Measurements from ENCODE around the gene CASP2. TPM values are rescaled to one million over a fixed set of nuclear protein-coding genes. Genes with fewer than 3 reads are reported as not detected.

Gene CASP2
- total RNA-seq, 6 experiments from 2014 or later = 22.4 to 29.6 (median 25.0) TPM

DNA sequence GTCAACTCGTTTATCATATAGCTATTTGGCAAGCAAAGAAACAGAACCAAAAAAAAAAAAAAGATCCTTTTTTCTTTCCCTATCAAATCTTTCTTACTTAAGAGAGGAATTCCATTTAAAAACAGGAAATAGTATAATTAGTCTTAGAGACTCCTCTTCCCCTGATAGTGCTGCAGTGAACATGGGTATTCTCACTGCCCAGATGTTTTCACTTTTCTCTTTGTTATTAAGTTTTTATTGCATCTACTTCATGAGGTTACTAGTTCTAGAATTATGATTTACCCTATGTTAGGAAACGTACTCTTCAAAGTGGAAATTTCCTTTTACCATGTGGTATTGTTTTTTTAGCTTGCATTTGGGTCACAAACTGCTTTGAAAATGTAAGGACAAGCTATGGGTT is 8.5 kb downstream of the CASP2 start:
- Mint-ChIP-seq H3K9me3 (no peaks in the 10 kb centered on the region), H3K4me3 (peak overlapping the region; percentile 16; the same call in 1 of the 2 replicates), H3K36me3 (ENCODE audit: low read depth) (peaks cover 57% of the 10 kb centered on the region), H3K4me1 (ENCODE audit: low read depth) (peaks cover 63% of the 10 kb centered on the region), H3K27me3 (ENCODE audit: insufficient read depth) (no peaks in the 10 kb centered on the region), H3K27ac (peak overlapping the region; percentile 57; the same call in 1 of the 2 replicates)
- DNase-seq = no peak
- no peak for TF ChIP-seq CTCF (IDR thresholded peaks at IDR 0.05)

- Mint-ChIP-seq H3K27ac (peak overlapping the region; percentile 30; the same call in 1 of the 2 replicates), H3K4me3 (no peak overlapping the region), H3K27me3 (ENCODE audit: insufficient read depth) (no peaks in the 10 kb centered on the region), H3K4me1 (ENCODE audit: low read depth) (peaks cover 58% of the 10 kb centered on the region), H3K36me3 (ENCODE audit: low read depth) (peaks cover 56% of the 10 kb centered on the region), H3K9me3 (no peaks in the 10 kb centered on the region)
- peak; percentile 74 for DNase-seq
- TF ChIP-seq CTCF (IDR thresholded peaks at IDR 0.05) = no peak
These were observed 11.2 kb downstream of the CASP2 start for GRCh38 chr7:143299346-143299745.

DNA sequence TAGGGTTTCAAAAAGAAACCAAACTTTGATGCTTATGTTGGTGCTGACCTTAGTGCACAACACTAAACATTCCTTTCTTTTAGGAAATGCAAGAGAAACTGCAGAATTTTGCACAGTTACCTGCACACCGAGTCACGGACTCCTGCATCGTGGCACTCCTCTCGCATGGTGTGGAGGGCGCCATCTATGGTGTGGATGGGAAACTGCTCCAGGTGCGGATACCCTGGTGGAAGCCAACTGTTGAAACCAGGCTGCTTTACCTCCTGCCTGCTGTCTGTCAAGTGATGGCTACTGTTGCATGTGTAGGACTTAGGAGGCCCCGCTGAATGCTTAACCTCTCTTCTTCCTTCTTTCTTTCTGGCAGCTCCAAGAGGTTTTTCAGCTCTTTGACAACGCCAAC is 11.7 kb downstream of the CASP2 start:
- TF ChIP-seq CTCF (IDR thresholded peaks at IDR 0.05) = peak; percentile 67
- DNase-seq = no peak
- no peaks in the 10 kb centered on the region for H3K9me3 Mint-ChIP-seq
- no peaks in the 10 kb centered on the region for H3K27me3 Mint-ChIP-seq (ENCODE audit: insufficient read depth)
- H3K4me3 Mint-ChIP-seq = no peak overlapping the region
- H3K27ac Mint-ChIP-seq = no peak overlapping the region
- peaks cover 54% of the 10 kb centered on the region for H3K4me1 Mint-ChIP-seq (ENCODE audit: low read depth)
- peaks cover 56% of the 10 kb centered on the region for H3K36me3 Mint-ChIP-seq (ENCODE audit: low read depth)

- TF ChIP-seq CTCF (IDR thresholded peaks at IDR 0.05) = no peak
- Mint-ChIP-seq H3K27me3 (ENCODE audit: insufficient read depth) (no peaks in the 10 kb centered on the region; the same call in 1 of the 2 replicates), H3K27ac (peak overlapping the region; percentile 19; the same call in 1 of the 2 replicates), H3K36me3 (ENCODE audit: low read depth) (peaks cover 61% of the 10 kb centered on the region), H3K4me3 (no peak overlapping the region), H3K4me1 (ENCODE audit: low read depth) (peaks cover 40% of the 10 kb centered on the region), H3K9me3 (no peaks in the 10 kb centered on the region)
- DNase-seq = peak; percentile 55
These were observed 13.1 kb downstream of the CASP2 start for GRCh38 chr7:143300959-143301935.

GRCh38 chr7:143303733-143304132 is 15.6 kb downstream of the CASP2 start:
- no peaks in the 10 kb centered on the region for H3K9me3 Mint-ChIP-seq
- H3K27me3 Mint-ChIP-seq (ENCODE audit: insufficient read depth) = no peaks in the 10 kb centered on the region; the same call in 1 of the 2 replicates
- H3K36me3 Mint-ChIP-seq (ENCODE audit: low read depth) = peaks cover 73% of the 10 kb centered on the region
- no peak for TF ChIP-seq CTCF (IDR thresholded peaks at IDR 0.05)
- no peak for DNase-seq
- H3K27ac Mint-ChIP-seq = no peak overlapping the region
- H3K4me3 Mint-ChIP-seq = no peak overlapping the region
- H3K4me1 Mint-ChIP-seq (ENCODE audit: low read depth) = peaks cover 28% of the 10 kb centered on the region
